ENCODE measurements around the gene ZNF653. TPM values are rescaled to one million over a fixed set of nuclear protein-coding genes. Genes with fewer than 3 reads are reported as not detected.

Gene ZNF653
- total and polyA plus RNA-seq, 2 of the 8 experiments (the other 6 are each of a cell fraction or from before 2014, with no cell fraction given) = 7.0 to 7.9 TPM

GRCh38 chr19:11473725-11474124 is 31.9 kb downstream of the ZNF653 start:
- H4K5ac ChIP-seq (ENCODE audit: insufficient read length, low read depth, low read length) = no peak overlapping the region
- no peak for TF ChIP-seq SIRT6 (IDR thresholded peaks at IDR 0.05; ENCODE audit: low read length)

More at GRCh38 chr19:11473725-11474124, 31.9 kb downstream of the ZNF653 start:
- Histone ChIP-seq H3K14ac (ENCODE audit: insufficient read length) (no peak overlapping the region), H2BK20ac (ENCODE audit: low read length) (no peak overlapping the region), H2AK5ac (ENCODE audit: low read depth, low read length) (no peak overlapping the region), H4K8ac (ENCODE audit: extremely low read depth, insufficient read depth, low read length) (no peak overlapping the region), H2BK15ac (ENCODE audit: low read length) (no peak overlapping the region), H3K9me3 (ENCODE audit: insufficient read depth in 2 of 2, low read depth in 1 of 2, low read length in 1 of 2) (no peaks in the 10 kb centered on the region), H4K91ac (replicated peaks; ENCODE audit: insufficient read length, low read length) (no peak overlapping the region), H2AFZ (ENCODE audit: low read length) (no peak overlapping the region), H3K4ac (replicated peaks; ENCODE audit: insufficient read length, low read depth, low read length) (no peak overlapping the region), H3K4me3 (ENCODE audit: extremely low read depth in 1 of 4, insufficient read depth in 2 of 4, low read depth in 3 of 4, low read length in 4 of 4) (no peak overlapping the region), H3K79me1 (ENCODE audit: low read depth, low read length) (no peaks in the 10 kb centered on the region), H3K23me2 (ENCODE audit: low read depth, low read length) (no peaks in the 10 kb centered on the region), H3K9ac (replicated peaks in 1 of 4; ENCODE audit: extremely low read depth in 1 of 4, low read depth in 3 of 4, low read length in 3 of 4) (no peak overlapping the region), H2BK5ac (ENCODE audit: low read depth, low read length) (no peak overlapping the region), H3K56ac (replicated peaks; ENCODE audit: insufficient read length, low read depth, low read length) (no peak overlapping the region), H2BK12ac (ENCODE audit: low read depth, low read length) (no peak overlapping the region), H3K4me1 (replicated peaks in 1 of 4; ENCODE audit: control insufficient read depth in 3 of 4, insufficient read depth in 4 of 4, low read length in 3 of 4) (no peaks in the 10 kb centered on the region), H3K36me3 (ENCODE audit: control insufficient read depth in 2 of 4, insufficient read depth in 4 of 4, low read length in 3 of 4) (no peaks in the 10 kb centered on the region), H3K23ac (ENCODE audit: insufficient read length) (no peak overlapping the region), H2BK120ac (replicated peaks; ENCODE audit: low read depth, low read length) (no peak overlapping the region), H3K79me2 (ENCODE audit: control insufficient read depth in 1 of 2, insufficient read depth in 2 of 2, low read length in 2 of 2) (no peaks in the 10 kb centered on the region), H3K4me2 (ENCODE audit: insufficient read depth in 1 of 2, low read depth in 2 of 2, low read length in 2 of 2) (no peak overlapping the region), H4K20me1 (replicated peaks in 1 of 2; ENCODE audit: control insufficient read depth in 1 of 2, insufficient read depth in 2 of 2, low read length in 2 of 2) (no peaks in the 10 kb centered on the region), H3K27me3 (replicated peaks in 1 of 4; ENCODE audit: control insufficient read depth in 3 of 4, extremely low read depth in 1 of 4, insufficient read depth in 3 of 4, low read length in 3 of 4) (no peaks in the 10 kb centered on the region; a peak in 3 of 7 replicates), H3K27ac (ENCODE audit: low read depth, low read length) (no peak overlapping the region), H3K18ac (ENCODE audit: extremely low read depth, low read length) (no peak overlapping the region)
- 88% methylated on average over 4 of the region's 4 CpGs; no CpG with 5 or more reads in 1 of the 2 experiments for WGBS, 2 experiments (ENCODE audit: extremely low coverage in 1 of 2, insufficient coverage in 1 of 2, insufficient read length in 1 of 2, insufficient replicate concordance in 2 of 2, low coverage in 1 of 2, low lambda C conversion rate in 2 of 2, missing lambda C conversion rate in 1 of 2)
- no peak for FAIRE-seq
- POLR2A ChIA-PET (ENCODE audit: partially characterized antibody) = interaction anchor here (1.0 kb wide), 1 partner anchor 25 kb away, joined by 3 read pairs; no protein-coding TSS in a partner anchor
- CTCF ChIA-PET (ENCODE audit: partially characterized antibody) = interaction anchor here (0.6 to 1.6 kb wide), 4 partner anchors 21 to 102 kb away, joined by 3 to 6 read pairs (median 4); no protein-coding TSS in a partner anchor
- no peak for DNase-seq (ENCODE audit: low read depth in 1 of 2, low spot score in 2 of 2)
